Endothelial cell of umbilical vein (primary cell): ENCODE results near the gene DNAJC2. TPM values are rescaled to one million over a fixed set of nuclear protein-coding genes. Genes with fewer than 3 reads are reported as not detected.

ENCODE experiments used
- BruUV-seq: library from RNA; stranded (reverse); fragments of 400-500 nt; replicated peaks from 2 replicates; lab custom pipeline; 2021; lab: Mats Ljungman, UMichigan
- CTCF ChIA-PET: fragments of 300-600, 350-600 bp; sonication (Branson Sonifier 250); formaldehyde crosslinking; loops from one replicate; lab custom pipeline; 2021; ENCODE audit warnings: antibody characterized with exemption, inconsistent platforms; lab: Charles Lee
- POLR2A ChIA-PET: fragments of 300-600, 350-600 bp; sonication (Branson Sonifier 250); formaldehyde crosslinking; loops from one replicate; lab custom pipeline; 2021; ENCODE audit warnings: antibody characterized with exemption, inconsistent platforms; lab: Charles Lee
- DNase-seq: peaks from one replicate; pipeline ENCODE4 v3.0.0-alpha.2; 2011; ENCODE audit warnings: low read depth, low spot score
- FAIRE-seq: peaks from 2 replicates; lab custom pipeline; 2011; peaks lifted over from hg19 to GRCh38; lab: Jason Lieb, UNC
- H2AFZ ChIP-seq: 2 replicates; pipeline ENCODE4 v1.6.0; 2012; ENCODE audit warnings: low read depth, low read length, control low read depth, inconsistent platforms
- H3K27ac ChIP-seq: 2 replicates; pipeline ENCODE4 v1.5.1; 2011; ENCODE audit warnings: low read depth, mild to moderate bottlenecking, control low read depth, low read length, moderate library complexity; ENCODE audit not compliant: insufficient read depth
- H3K27me3 ChIP-seq, 2 experiments: 2 replicates each; pipeline versions ENCODE4 v1.6.0 to v1.6.1; 2011; ENCODE audit warnings: low read length in 2 of 2, mixed read lengths in 1 of 2; ENCODE audit not compliant: control insufficient read depth in 2 of 2, insufficient read depth in 2 of 2
- H3K36me3 ChIP-seq, 2 experiments: 2 replicates in 1 of 2; 3 replicates in 1 of 2; pipeline ENCODE4 v1.5.1; 2011; ENCODE audit warnings: low read length in 2 of 2, mild to moderate bottlenecking in 1 of 2, moderate library complexity in 1 of 2; ENCODE audit not compliant: control insufficient read depth in 2 of 2, insufficient read depth in 2 of 2; ENCODE audit errors: extremely low read depth in 1 of 2
- H3K4me1 ChIP-seq: 3 replicates; pipeline ENCODE4 v1.5.1; 2011; ENCODE audit warnings: mild to moderate bottlenecking, low read length; ENCODE audit not compliant: control insufficient read depth, insufficient read depth; ENCODE audit errors: extremely low read depth
- H3K4me2 ChIP-seq: 2 replicates; pipeline ENCODE4 v1.6.1; 2011; ENCODE audit warnings: low read length, control low read depth, mixed read lengths; ENCODE audit not compliant: insufficient read depth
- H3K4me3 ChIP-seq, 3 experiments: fragments of 200-600 bp in 1 of 3; sonication (generic), shearing (Covaris generic) in 1 of 3; replicated peaks in 1 of 3; 2 replicates each; pipeline ENCODE4 v1.5.1; 2011 to 2016; ENCODE audit warnings: control low read depth in 3 of 3, low read length in 3 of 3, mild to moderate bottlenecking in 2 of 3, inconsistent platforms in 1 of 3, low read depth in 1 of 3, moderate library complexity in 1 of 3; ENCODE audit not compliant: insufficient read depth in 1 of 3
- H3K79me2 ChIP-seq: 2 replicates; pipeline ENCODE4 v1.6.0; 2012; ENCODE audit warnings: low read length, inconsistent platforms; ENCODE audit not compliant: control insufficient read depth, insufficient read depth
- H3K9ac ChIP-seq: replicated peaks from 2 replicates; pipeline ENCODE3; 2011; ENCODE audit warnings: low read length, control low read depth; ENCODE audit not compliant: insufficient read depth; ENCODE audit errors: extremely low read depth
- H3K9me1 ChIP-seq: replicated peaks from 3 replicates; pipeline ENCODE4 v1.6.0; 2011; ENCODE audit warnings: mild to moderate bottlenecking, low read length; ENCODE audit not compliant: control insufficient read depth, insufficient read depth; ENCODE audit errors: extremely low read depth
- H3K9me3 ChIP-seq: replicated peaks from 2 replicates; pipeline ENCODE4 v1.5.1; 2012; ENCODE audit warnings: low read length, inconsistent platforms; ENCODE audit not compliant: control insufficient read depth, insufficient read depth
- H4K20me1 ChIP-seq: replicated peaks from 2 replicates; pipeline ENCODE3; 2011; ENCODE audit warnings: mild to moderate bottlenecking, low read length; ENCODE audit not compliant: control insufficient read depth, insufficient read depth; ENCODE audit errors: extremely low read depth
- EZH2 ChIP-seq: IDR thresholded peaks from 2 replicates; pipeline ENCODE4 v1.6.1; 2012; ENCODE audit warnings: borderline replicate concordance, low read depth, mild to moderate bottlenecking, moderate library complexity, low read length, inconsistent platforms; ENCODE audit not compliant: severe bottlenecking
- FOS ChIP-seq: IDR thresholded peaks from 2 replicates; pipeline ENCODE4 v1.6.1; 2011; ENCODE audit warnings: mild to moderate bottlenecking, low read length, moderate library complexity, borderline replicate concordance; ENCODE audit not compliant: insufficient read depth
- GATA2 ChIP-seq: IDR thresholded peaks from 2 replicates; pipeline ENCODE4 v1.7.0; 2011; ENCODE audit warnings: low read depth, mild to moderate bottlenecking, moderate library complexity, mixed read lengths, low read length; ENCODE audit not compliant: insufficient read length, insufficient read depth
- JUN ChIP-seq: IDR thresholded peaks from 2 replicates; pipeline ENCODE4 v1.6.1; 2011; ENCODE audit warnings: borderline replicate concordance, low read depth; ENCODE audit not compliant: insufficient read length, insufficient read depth
- MYC ChIP-seq: IDR thresholded peaks from one replicate; pipeline ENCODE4 v1.6.1; 2011; ENCODE audit warnings: mild to moderate bottlenecking, low read depth, low read length
- POLR2A ChIP-seq: IDR thresholded peaks from 2 replicates; pipeline ENCODE4 v1.6.1; 2012; ENCODE audit warnings: low read depth, mild to moderate bottlenecking, control low read depth, low read length
- POLR2AphosphoS5 ChIP-seq: IDR thresholded peaks from 2 replicates; pipeline ENCODE4 v1.6.1; 2012; ENCODE audit warnings: low read depth, mild to moderate bottlenecking, control low read depth, low read length, moderate library complexity; ENCODE audit not compliant: insufficient read depth
- dilution Hi-C: fragments of 300-500 bp; cut with MboI; formaldehyde crosslinking; loops from one replicate; pipeline ENCODE4 v1.15.0; 2019; ENCODE audit warnings: low sequenced_read_pairs; ENCODE audit not compliant: extremely low pct_ligation_motif_present
- intact Hi-C: fragments of 100-400 bp; cut with micrococcal nuclease; formaldehyde crosslinking; loops from one replicate; pipeline ENCODE4 v1.10.0; 2022
- polyA plus RNA-seq, 4 experiments: library from polyadenylated mRNA; depleted of rRNA in 3 of 4; stranded (reverse) in 3 of 4; unstranded in 1 of 4; fragments of >200 nt; gene quantifications; 2 replicates each; pipeline versions ENCODE4 v1.2.1 to v1.2.3, GENCODE V29; 2011 to 2012; ENCODE audit warnings: missing spikeins in 1 of 4
- total RNA-seq: library from RNA; stranded (reverse); gene quantifications from 2 replicates; pipeline ENCODE4 v1.2.3, GENCODE V29; 2021
- TF ChIP-seq, protein P1 (sequence below): IDR thresholded peaks from 2 replicates; pipeline ENCODE4 v1.6.1; 2011; ENCODE audit not compliant: insufficient read depth, insufficient read length
- TF ChIP-seq, protein P2 (sequence below), 2 donors: IDR thresholded peaks; 1 replicate in 1 of 2; 2 replicates in 1 of 2; pipeline ENCODE4 v1.5.1; 2011; ENCODE audit warnings: low read length in 2 of 2, mild to moderate bottlenecking in 2 of 2, moderate library complexity in 2 of 2, control low read depth in 1 of 2, inconsistent platforms in 1 of 2, low read depth in 1 of 2; ENCODE audit not compliant: insufficient read depth in 1 of 2; ENCODE audit errors: extremely low read depth in 1 of 2

DNAJC2 gene
- total and polyA plus RNA-seq, 2 donors (not counting 3 experiments of a cell fraction or from before 2014, with no cell fraction given) = 8.4 to 36.3 TPM

DNA sequence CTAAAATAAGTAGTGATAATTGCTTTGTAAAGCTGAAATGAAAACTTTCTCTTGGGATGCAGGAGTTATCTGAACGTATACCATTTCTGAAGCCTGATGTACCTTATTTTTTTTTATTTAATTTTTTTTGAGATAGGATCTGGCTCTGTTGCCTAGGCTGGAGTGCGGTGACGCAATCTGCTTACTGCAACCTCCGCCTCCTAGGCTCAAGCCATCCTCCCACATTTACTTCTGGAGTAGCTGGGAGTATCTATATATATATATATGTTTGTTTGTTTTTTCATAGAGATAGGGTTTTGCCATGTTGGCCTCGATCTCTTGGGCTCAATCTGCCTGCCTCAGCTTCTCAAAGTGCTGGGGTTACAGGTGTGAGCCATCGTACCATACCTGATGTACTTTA lies 44.9 kb downstream of the DNAJC2 start:
- DNase-seq = no peak
- Histone ChIP-seq H3K9ac (no peak overlapping the region), H4K20me1 (no peaks in the 10 kb centered on the region), H3K4me3 (no peak overlapping the region), H3K36me3 (peaks cover 0 to 19% of the 10 kb centered on the region in 2 experiments), H3K9me3 (no peaks in the 10 kb centered on the region), H3K9me1 (no peaks in the 10 kb centered on the region), H3K27ac (no peak overlapping the region), H3K79me2 (peaks cover 9% of the 10 kb centered on the region), H3K4me2 (no peak overlapping the region), H2AFZ (no peak overlapping the region), H3K4me1 (peaks cover 10% of the 10 kb centered on the region), H3K27me3 (no peaks in the 10 kb centered on the region)
- TF ChIP-seq EZH2 = no peak
- no peak for TF ChIP-seq JUN
- TF ChIP-seq POLR2A = no peak
- TF ChIP-seq, protein P1, sequence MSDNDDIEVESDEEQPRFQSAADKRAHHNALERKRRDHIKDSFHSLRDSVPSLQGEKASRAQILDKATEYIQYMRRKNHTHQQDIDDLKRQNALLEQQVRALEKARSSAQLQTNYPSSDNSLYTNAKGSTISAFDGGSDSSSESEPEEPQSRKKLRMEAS = no peak
- TF ChIP-seq, protein P2, sequence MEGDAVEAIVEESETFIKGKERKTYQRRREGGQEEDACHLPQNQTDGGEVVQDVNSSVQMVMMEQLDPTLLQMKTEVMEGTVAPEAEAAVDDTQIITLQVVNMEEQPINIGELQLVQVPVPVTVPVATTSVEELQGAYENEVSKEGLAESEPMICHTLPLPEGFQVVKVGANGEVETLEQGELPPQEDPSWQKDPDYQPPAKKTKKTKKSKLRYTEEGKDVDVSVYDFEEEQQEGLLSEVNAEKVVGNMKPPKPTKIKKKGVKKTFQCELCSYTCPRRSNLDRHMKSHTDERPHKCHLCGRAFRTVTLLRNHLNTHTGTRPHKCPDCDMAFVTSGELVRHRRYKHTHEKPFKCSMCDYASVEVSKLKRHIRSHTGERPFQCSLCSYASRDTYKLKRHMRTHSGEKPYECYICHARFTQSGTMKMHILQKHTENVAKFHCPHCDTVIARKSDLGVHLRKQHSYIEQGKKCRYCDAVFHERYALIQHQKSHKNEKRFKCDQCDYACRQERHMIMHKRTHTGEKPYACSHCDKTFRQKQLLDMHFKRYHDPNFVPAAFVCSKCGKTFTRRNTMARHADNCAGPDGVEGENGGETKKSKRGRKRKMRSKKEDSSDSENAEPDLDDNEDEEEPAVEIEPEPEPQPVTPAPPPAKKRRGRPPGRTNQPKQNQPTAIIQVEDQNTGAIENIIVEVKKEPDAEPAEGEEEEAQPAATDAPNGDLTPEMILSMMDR (IDR thresholded peaks at IDR 0.05; ENCODE audit: extremely low read depth in 1 of 2, insufficient read depth in 1 of 2, low read depth in 1 of 2, low read length in 2 of 2) = no peak
- no peak for TF ChIP-seq MYC
- no peak for TF ChIP-seq GATA2
- TF ChIP-seq FOS = no peak
- no peak for TF ChIP-seq POLR2AphosphoS5
- BruUV-seq = no TSS peak
- POLR2A ChIA-PET = no interaction called here
- intact Hi-C loops (loop anchor here (5.0 to 10.0 kb wide), 2 partner anchors 148 to 1615 kb away; partner anchors contain the start of gene SLC26A5), dilution Hi-C loops (no loop called here)
- FAIRE-seq = no peak
- CTCF ChIA-PET = interaction anchor here (1.2 to 1.6 kb wide), 2 partner anchors 8 to 107 kb away, joined by 5 to 9 read pairs; no protein-coding TSS in a partner anchor
